H1 (cell line): Measurements from ENCODE around the gene CHCHD3.

Experiments
- BACH1 ChIP-seq: IDR thresholded peaks from 2 replicates; pipeline ENCODE4 v1.6.1; 2012; ENCODE audit warnings: low read length, improper control_type of control experiment
- KDM1A ChIP-seq: fragments of 200-600, 300-600 bp; sonication (generic); IDR thresholded peaks from 2 replicates; pipeline ENCODE4 v1.7.1; 2016; ENCODE audit warnings: mild to moderate bottlenecking, low read length, borderline replicate concordance
- TAF7 ChIP-seq: optimal IDR thresholded peaks from 2 replicates; pipeline ENCODE3; 2011; ENCODE audit warnings: low read depth, mild to moderate bottlenecking, inconsistent platforms, low read length, moderate library complexity, borderline replicate concordance
- TEAD4 ChIP-seq: IDR thresholded peaks from 2 replicates; pipeline ENCODE4 v1.6.1; 2012; ENCODE audit warnings: low read depth, low read length, inconsistent platforms, mixed read lengths
- YY1 ChIP-seq: IDR thresholded peaks from 2 replicates; pipeline ENCODE4 v1.6.1; 2011; ENCODE audit warnings: low read depth, mild to moderate bottlenecking, low read length

DNA sequence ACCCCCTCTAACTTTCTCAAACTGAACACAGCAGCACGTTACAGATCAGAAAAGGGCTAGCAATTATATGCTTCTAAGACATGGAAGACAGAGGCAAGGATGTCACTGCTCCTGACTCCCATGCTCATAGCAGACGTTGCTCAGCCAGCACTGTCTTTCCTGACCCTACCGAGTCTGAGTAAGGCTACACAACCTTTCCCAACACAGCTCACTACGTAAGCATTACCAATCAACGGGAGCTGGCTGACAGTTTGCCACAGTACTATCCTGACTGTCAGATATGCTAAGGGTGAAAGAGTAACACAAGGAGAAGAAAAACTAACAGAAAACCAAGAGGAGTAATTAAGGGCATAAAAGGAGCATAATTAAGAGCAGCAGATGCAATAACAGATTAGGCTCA lies 171.2 kb downstream of the CHCHD3 start:
- TF ChIP-seq TEAD4 (no peak), YY1 (no peak), KDM1A (no peak), BACH1 (no peak), TAF7 (no peak)
